Mucosa of descending colon (tissue), 3 donors: ENCODE results near the gene OAS2. TPM values are rescaled to one million over a fixed set of nuclear protein-coding genes. Genes with fewer than 3 reads are reported as not detected.
"Not testable (repeated sequence)": the region's sequence is repeated elsewhere in the genome, so short reads cannot be mapped to it uniquely, and the experiment has no call there.

Experiments used
- ATAC-seq: fragments of 200-7000 bp; cut with Tn5 transposase; one replicate; pipeline ENCODE4 v1.9.1; 2020; ENCODE audit warnings: mild to moderate bottlenecking, moderate library complexity
- DNase-seq, 3 donors: peaks; one replicate each; pipeline ENCODE4 v3.0.0-alpha.2; 2020
- H3K36me3 ChIP-seq: fragments of 200-600 bp; one replicate; pipeline ENCODE4 v1.8.0; 2021; ENCODE audit warnings: low read depth, mild to moderate bottlenecking
- H3K4me1 ChIP-seq: fragments of 200-600 bp; one replicate; pipeline ENCODE4 v1.8.0; 2021; ENCODE audit warnings: low read depth, mild to moderate bottlenecking
- H3K4me3 ChIP-seq: fragments of 200-600 bp; one replicate; pipeline ENCODE4 v1.8.0; 2021; ENCODE audit warnings: mild to moderate bottlenecking
- H3K9me3 ChIP-seq: fragments of 200-600 bp; one replicate; pipeline ENCODE4 v1.8.0; 2021; ENCODE audit warnings: mild to moderate bottlenecking
- CTCF ChIP-seq: fragments of 200-600 bp; IDR thresholded peaks from one replicate; pipeline ENCODE4 v1.8.0; 2022; ENCODE audit warnings: antibody characterized with exemption, mild to moderate bottlenecking
- intact Hi-C, 2 donors: fragments of 100-400 bp; cut with DNase I in 1 of 2; cut with micrococcal nuclease in 1 of 2; formaldehyde crosslinking; loops; one replicate each; pipeline versions ENCODE4 v1.11.0 to v1.11.1; 2022; cut with DNase I, micrococcal nuclease
- total RNA-seq, 3 donors: library from RNA; stranded (reverse); fragmentation: NEBNext Ultra II Directional in 2 of 3; extraction: Animal tissue kit (Norgen Biotek cat#: 25700) in 2 of 3; gene quantifications; one replicate each; pipeline versions ENCODE4 v1.2.1 to v1.2.4, GENCODE V29; 2021 to 2023
- donor health status: DM: no; HTN: no; CAD: no; lungs with moderate emphysema.
- donor health status: DM: no; HTN: no; CAD: no.
- donor health status: DM: no; HTN: yes; CAD: no.

The OAS2 gene
- total RNA-seq, 3 donors from 2014 or later: 4.6 to 7.0 (median 5.5) TPM

GRCh38 chr12:112945515-112945914 lies 32.8 kb upstream of the OAS2 start:
- Histone ChIP-seq H3K4me3 (no peak overlapping the region), H3K36me3 (no peaks in the 10 kb centered on the region), H3K9me3 (no peaks in the 10 kb centered on the region), H3K4me1 (no peaks in the 10 kb centered on the region)
- intact Hi-C loops: no loop called here
- DNase-seq (no peak), ATAC-seq (no peak)
- no peak for TF ChIP-seq CTCF

DNA sequence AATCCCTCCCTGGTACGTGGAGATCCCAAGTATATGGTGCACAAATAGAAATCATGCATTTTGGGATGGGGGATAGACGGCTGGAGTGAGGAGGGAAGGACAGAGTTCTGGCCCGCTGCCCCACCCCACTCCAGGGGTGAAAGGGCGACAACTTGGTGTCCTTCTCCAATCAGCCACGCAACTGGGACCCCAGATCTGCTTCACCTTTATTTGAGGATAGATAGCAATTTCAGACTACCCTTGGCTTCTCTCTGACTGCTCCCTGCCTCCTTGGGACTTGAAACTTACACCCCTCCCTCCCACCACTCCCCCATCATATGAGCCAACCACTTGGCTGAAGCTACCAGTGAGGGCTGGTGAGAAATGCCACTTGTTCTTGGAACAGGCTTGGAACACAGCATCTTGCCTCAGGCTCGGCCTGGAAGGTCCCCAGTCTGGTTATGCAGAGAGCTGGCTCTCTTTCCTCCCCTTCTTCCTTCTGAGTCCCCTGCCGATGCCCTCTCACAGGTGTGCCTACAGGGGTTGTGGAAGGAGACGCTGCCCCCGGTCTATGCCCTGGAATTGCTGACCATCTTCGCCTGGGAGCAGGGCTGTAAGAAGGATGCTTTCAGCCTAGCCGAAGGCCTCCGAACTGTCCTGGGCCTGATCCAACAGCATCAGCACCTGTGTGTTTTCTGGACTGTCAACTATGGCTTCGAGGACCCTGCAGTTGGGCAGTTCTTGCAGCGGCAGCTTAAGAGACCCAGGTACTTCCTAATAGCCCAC lies 31.9 kb upstream of the OAS2 start:
- no peaks in the 10 kb centered on the region for H3K4me1 ChIP-seq
- intact Hi-C loops: no loop called here
- no peaks in the 10 kb centered on the region for H3K9me3 ChIP-seq
- H3K4me3 ChIP-seq: no peak overlapping the region
- no peak for TF ChIP-seq CTCF
- ATAC-seq (no peak), DNase-seq (no peak)
- no peaks in the 10 kb centered on the region for H3K36me3 ChIP-seq

DNA sequence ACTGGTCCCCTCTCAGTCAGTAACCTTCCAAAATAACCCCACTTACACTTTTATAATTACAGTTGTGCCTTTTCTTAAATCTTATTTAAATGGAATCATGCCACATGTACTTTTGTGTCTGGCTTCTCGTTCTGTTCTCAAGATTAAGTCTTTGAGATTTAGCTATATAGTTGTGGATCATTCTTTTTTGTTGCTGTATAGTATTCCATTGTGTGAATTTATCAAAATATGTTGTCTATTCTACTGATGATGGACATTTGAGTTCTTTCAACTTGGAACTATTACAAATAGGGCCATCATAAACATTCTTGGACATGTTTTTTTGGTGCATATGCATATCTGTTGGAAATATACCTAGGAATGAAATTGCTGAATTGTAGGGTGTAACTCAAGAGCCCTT lies 31.0 kb upstream of the OAS2 start:
- no peak for ATAC-seq
- no peak for DNase-seq
- no peaks in the 10 kb centered on the region for H3K9me3 ChIP-seq
- no peak overlapping the region for H3K4me3 ChIP-seq
- intact Hi-C loops: no loop called here
- H3K36me3 ChIP-seq: no peaks in the 10 kb centered on the region
- H3K4me1 ChIP-seq: no peaks in the 10 kb centered on the region
- TF ChIP-seq CTCF: no peak

DNA sequence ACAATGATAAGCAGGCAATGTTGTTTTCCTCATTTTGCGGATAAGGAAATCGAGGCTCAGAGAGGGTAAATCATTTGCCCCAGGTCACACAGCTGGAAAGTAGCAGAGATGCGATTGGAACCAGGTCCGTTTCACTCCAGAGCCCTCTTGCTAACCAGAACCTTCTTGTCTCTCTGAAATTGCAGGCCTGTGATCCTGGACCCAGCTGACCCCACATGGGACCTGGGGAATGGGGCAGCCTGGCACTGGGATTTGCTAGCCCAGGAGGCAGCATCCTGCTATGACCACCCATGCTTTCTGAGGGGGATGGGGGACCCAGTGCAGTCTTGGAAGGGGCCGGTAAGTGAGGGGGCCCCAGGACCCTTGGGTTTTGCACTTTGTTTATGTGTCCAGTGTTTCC lies 30.6 kb upstream of the OAS2 start:
- no peak overlapping the region for H3K4me3 ChIP-seq
- H3K4me1 ChIP-seq: no peaks in the 10 kb centered on the region
- no peaks in the 10 kb centered on the region for H3K9me3 ChIP-seq
- DNase-seq (no peak), ATAC-seq (no peak)
- intact Hi-C loops: no loop called here
- no peaks in the 10 kb centered on the region for H3K36me3 ChIP-seq
- TF ChIP-seq CTCF: no peak

DNA sequence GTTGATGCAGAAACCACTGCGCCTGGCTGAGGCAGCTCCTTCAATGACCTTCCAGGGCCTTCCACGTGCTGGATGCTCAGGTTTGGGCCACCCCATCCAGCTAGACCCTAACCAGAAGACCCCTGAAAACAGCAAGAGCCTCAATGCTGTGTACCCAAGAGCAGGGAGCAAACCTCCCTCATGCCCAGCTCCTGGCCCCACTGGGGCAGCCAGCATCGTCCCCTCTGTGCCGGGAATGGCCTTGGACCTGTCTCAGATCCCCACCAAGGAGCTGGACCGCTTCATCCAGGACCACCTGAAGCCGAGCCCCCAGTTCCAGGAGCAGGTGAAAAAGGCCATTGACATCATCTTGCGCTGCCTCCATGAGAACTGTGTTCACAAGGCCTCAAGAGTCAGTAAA lies 29.5 kb upstream of the OAS2 start:
- Histone ChIP-seq H3K4me1 (no peaks in the 10 kb centered on the region), H3K4me3 (no peak overlapping the region), H3K9me3 (no peaks in the 10 kb centered on the region), H3K36me3 (no peaks in the 10 kb centered on the region)
- DNase-seq: no peak
- ATAC-seq: no peak
- intact Hi-C loops: no loop called here
- TF ChIP-seq CTCF: no peak

- H3K4me3 ChIP-seq: no peak overlapping the region
- intact Hi-C loops: no loop called here
- no peak for TF ChIP-seq CTCF
- H3K9me3 ChIP-seq: no peaks in the 10 kb centered on the region
- no peaks in the 10 kb centered on the region for H3K4me1 ChIP-seq
- no peak for DNase-seq
- no peaks in the 10 kb centered on the region for H3K36me3 ChIP-seq
- no peak for ATAC-seq
These were observed 27.6 kb upstream of the OAS2 start for GRCh38 chr12:112950701-112951100.

DNA sequence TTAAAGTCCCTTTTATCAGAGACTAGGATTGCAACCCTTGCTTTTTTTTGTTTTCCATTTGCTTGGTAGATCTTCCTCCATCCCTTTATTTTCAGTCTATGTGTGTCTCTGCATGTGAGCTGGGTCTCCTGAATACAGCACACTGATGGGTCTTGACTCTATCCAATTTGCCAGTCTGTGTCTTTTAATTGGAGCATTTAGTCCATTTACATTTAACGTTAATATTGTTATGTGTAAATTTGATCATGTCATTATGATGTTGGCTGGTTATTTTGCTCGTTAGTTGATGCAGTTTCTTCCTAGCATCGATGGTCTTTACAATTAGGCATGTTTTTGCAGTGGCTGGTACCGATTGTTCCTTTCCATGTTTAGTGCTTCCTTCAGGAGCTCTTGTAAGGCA lies 21.2 kb upstream of the OAS2 start:
- ATAC-seq, intact Hi-C loops, H3K4me3 ChIP-seq: not testable (repeated sequence)

More for the DNA sequence above, 21.2 kb upstream of the OAS2 start:
- H3K36me3 ChIP-seq, H3K4me1 ChIP-seq, H3K9me3 ChIP-seq, DNase-seq: not testable (repeated sequence)
